ENCODE results near the gene PANK4. TPM values are rescaled to one million over a fixed set of nuclear protein-coding genes. Genes with fewer than 3 reads are reported as not detected.

PANK4 gene
- total RNA-seq, 1 experiment from 2014 or later: 45.6 TPM

DNA sequence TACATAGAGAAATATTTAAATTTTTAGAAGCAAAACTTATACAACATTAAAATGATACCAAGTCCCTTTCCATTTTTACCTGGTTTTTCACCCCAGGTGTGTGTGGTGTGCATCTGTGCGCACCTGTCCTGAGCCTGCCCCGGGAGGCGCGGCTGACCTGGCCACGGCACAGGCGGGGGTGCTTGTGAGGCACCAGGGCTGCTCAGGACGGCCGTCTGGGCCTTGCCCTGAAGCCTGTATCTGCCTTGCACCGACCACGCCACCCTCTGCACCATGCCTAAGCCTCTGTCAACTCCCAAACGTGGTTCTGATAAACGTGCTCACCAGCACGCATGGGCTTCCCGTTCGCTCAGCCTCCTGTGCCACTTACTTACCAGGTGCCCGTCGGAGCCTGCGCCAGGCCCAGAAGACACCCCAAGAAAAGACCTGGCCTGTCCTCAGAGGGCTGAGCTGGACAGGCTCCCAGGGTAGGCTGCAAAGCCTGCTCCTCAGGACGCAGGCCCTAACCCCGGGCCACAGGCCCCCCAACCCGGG is 20.9 kb downstream of the PANK4 start:
- CTCF ChIA-PET: no interaction called here
- H3K4me1 ChIP-seq (ENCODE audit: insufficient read depth, low read length, poor library complexity, severe bottlenecking): no peaks in the 10 kb centered on the region
- H3K36me3 ChIP-seq (ENCODE audit: insufficient read depth, low read length, poor library complexity, severe bottlenecking): peaks cover 12% of the 10 kb centered on the region
- H3K4me3 ChIP-seq (ENCODE audit: low read depth, low read length, poor library complexity, severe bottlenecking): no peak overlapping the region
- no peak for DNase-seq (ENCODE audit: low spot score)
- TF ChIP-seq, protein P1, sequence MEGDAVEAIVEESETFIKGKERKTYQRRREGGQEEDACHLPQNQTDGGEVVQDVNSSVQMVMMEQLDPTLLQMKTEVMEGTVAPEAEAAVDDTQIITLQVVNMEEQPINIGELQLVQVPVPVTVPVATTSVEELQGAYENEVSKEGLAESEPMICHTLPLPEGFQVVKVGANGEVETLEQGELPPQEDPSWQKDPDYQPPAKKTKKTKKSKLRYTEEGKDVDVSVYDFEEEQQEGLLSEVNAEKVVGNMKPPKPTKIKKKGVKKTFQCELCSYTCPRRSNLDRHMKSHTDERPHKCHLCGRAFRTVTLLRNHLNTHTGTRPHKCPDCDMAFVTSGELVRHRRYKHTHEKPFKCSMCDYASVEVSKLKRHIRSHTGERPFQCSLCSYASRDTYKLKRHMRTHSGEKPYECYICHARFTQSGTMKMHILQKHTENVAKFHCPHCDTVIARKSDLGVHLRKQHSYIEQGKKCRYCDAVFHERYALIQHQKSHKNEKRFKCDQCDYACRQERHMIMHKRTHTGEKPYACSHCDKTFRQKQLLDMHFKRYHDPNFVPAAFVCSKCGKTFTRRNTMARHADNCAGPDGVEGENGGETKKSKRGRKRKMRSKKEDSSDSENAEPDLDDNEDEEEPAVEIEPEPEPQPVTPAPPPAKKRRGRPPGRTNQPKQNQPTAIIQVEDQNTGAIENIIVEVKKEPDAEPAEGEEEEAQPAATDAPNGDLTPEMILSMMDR (conservative IDR thresholded peaks at IDR 0.05; ENCODE audit: low read depth, low read length): no peak
- TF ChIP-seq EZH2 (IDR thresholded peaks at IDR 0.05; ENCODE audit: borderline replicate concordance, low read depth, low read length, poor library complexity, severe bottlenecking): no peak
- no peak overlapping the region for H3K27ac ChIP-seq (ENCODE audit: low read depth, low read length, poor library complexity, severe bottlenecking)
- H3K27me3 ChIP-seq (replicated peaks; ENCODE audit: insufficient read depth, low read depth, low read length, poor library complexity): no peaks in the 10 kb centered on the region
- intact Hi-C loops (cut with micrococcal nuclease; ENCODE audit: unreplicated experiment): no loop called here
- no TSS peak for BruUV-seq (replicated peaks)
- no peaks in the 10 kb centered on the region for H3K9me3 ChIP-seq (ENCODE audit: low read depth, low read length, poor library complexity, severe bottlenecking)
- POLR2A ChIA-PET (ENCODE audit: low non-redundant PET): no interaction called here

DNA sequence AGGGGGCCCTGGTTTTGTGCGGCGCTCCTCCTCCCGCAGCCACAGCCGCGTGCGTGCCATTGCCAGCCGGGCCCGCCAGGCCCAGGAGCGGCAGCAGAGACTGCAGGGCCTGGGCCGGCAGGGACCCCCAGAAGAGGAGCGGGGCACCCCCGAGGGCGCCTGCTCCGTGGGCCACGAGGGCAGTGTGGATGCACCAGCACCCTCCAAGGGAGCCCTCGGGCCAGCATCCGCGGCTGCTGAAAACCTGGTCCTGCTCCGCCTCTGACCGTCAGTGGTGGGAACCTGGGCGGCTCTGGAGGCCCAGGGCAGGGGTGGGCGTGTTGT is 21.5 kb downstream of the PANK4 start:
- H3K4me3 ChIP-seq (ENCODE audit: low read depth, low read length, poor library complexity, severe bottlenecking): no peak overlapping the region
- H3K27ac ChIP-seq (ENCODE audit: low read depth, low read length, poor library complexity, severe bottlenecking): no peak overlapping the region
- H3K4me1 ChIP-seq (ENCODE audit: insufficient read depth, low read length, poor library complexity, severe bottlenecking): no peaks in the 10 kb centered on the region
- TF ChIP-seq, protein P1 (conservative IDR thresholded peaks at IDR 0.05; ENCODE audit: low read depth, low read length): no peak
- no peak for TF ChIP-seq EZH2 (IDR thresholded peaks at IDR 0.05; ENCODE audit: borderline replicate concordance, low read depth, low read length, poor library complexity, severe bottlenecking)
- POLR2A ChIA-PET (ENCODE audit: low non-redundant PET): no interaction called here
- intact Hi-C loops (cut with micrococcal nuclease; ENCODE audit: unreplicated experiment): no loop called here
- no peak for DNase-seq (ENCODE audit: low spot score)
- no peaks in the 10 kb centered on the region for H3K9me3 ChIP-seq (ENCODE audit: low read depth, low read length, poor library complexity, severe bottlenecking)
- no peaks in the 10 kb centered on the region for H3K27me3 ChIP-seq (replicated peaks; ENCODE audit: insufficient read depth, low read depth, low read length, poor library complexity)
- BruUV-seq (replicated peaks): no TSS peak
- peaks cover 6% of the 10 kb centered on the region for H3K36me3 ChIP-seq (ENCODE audit: insufficient read depth, low read length, poor library complexity, severe bottlenecking)
- CTCF ChIA-PET: no interaction called here

DNA sequence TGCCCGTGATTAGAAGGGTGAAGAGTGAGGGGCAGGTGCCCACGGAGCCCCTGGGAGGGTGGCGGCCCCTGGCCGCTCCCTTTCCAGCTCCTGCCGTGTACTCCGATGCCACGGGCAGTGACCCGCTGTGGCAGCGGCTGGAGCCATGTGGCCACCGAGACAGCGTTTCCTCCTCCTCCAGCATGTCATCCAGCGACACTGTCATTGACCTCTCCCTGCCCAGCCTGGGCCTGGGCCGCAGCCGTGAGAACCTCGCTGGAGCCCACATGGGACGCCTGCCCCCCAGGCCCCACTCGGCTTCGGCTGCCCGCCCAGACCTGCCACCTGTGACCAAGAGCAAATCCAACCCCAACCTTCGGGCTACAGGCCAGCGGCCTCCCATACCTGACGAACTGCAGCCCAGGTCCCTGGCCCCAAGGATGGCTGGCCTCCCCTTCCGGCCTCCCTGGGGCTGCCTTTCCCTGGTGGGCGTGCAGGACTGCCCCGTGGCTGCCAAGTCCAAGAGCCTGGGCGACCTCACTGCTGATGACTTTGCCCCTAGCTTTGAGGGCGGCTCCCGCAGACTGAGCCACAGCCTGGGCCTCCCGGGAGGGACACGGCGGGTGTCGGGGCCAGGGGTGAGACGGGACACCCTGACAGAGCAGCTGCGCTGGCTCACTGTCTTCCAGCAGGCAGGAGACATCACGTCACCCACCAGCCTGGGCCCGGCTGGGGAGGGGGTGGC is 22.0 kb downstream of the PANK4 start:
- no TSS peak for BruUV-seq (replicated peaks)
- Histone ChIP-seq H3K4me1 (ENCODE audit: insufficient read depth, low read length, poor library complexity, severe bottlenecking) (no peaks in the 10 kb centered on the region), H3K27me3 (replicated peaks; ENCODE audit: insufficient read depth, low read depth, low read length, poor library complexity) (no peaks in the 10 kb centered on the region), H3K27ac (ENCODE audit: low read depth, low read length, poor library complexity, severe bottlenecking) (no peak overlapping the region), H3K36me3 (ENCODE audit: insufficient read depth, low read length, poor library complexity, severe bottlenecking) (peaks cover under 1% of the 10 kb centered on the region), H3K9me3 (ENCODE audit: low read depth, low read length, poor library complexity, severe bottlenecking) (no peaks in the 10 kb centered on the region), H3K4me3 (ENCODE audit: low read depth, low read length, poor library complexity, severe bottlenecking) (no peak overlapping the region)
- DNase-seq (ENCODE audit: low spot score): no peak
- intact Hi-C loops (cut with micrococcal nuclease; ENCODE audit: unreplicated experiment): no loop called here
- CTCF ChIA-PET: no interaction called here
- no peak for TF ChIP-seq EZH2 (IDR thresholded peaks at IDR 0.05; ENCODE audit: borderline replicate concordance, low read depth, low read length, poor library complexity, severe bottlenecking)
- TF ChIP-seq, protein P1 (conservative IDR thresholded peaks at IDR 0.05; ENCODE audit: low read depth, low read length): no peak
- POLR2A ChIA-PET (ENCODE audit: low non-redundant PET): no interaction called here

Data from A673 (cell line).